SK-N-SH treated with all-trans-retinoic acid at 6 μM for 48 hours (cell line): ENCODE results near the gene CNTN4.

Experiments
- ARNTL ChIP-seq: fragments of 450-650 bp; formaldehyde crosslinking; IDR thresholded peaks from 2 replicates; pipeline ENCODE4 v1.5.0; 2020; ENCODE audit warnings: low read depth, mild to moderate bottlenecking, moderate library complexity, borderline replicate concordance
- BACH2 ChIP-seq: fragments of 250-450 bp; sonication (Bioruptor Pico); IDR thresholded peaks from 2 replicates; pipeline ENCODE4 v1.9.0; 2021; ENCODE audit warnings: mild to moderate bottlenecking, borderline replicate concordance
- OSR1 ChIP-seq: fragments of 250-450 bp; sonication (Bioruptor Pico); IDR thresholded peaks from 2 replicates; pipeline ENCODE4 v1.8.0; 2022; ENCODE audit warnings: moderate library complexity, mild to moderate bottlenecking, inconsistent platforms
- PATZ1 ChIP-seq: fragments of 250-450 bp; sonication (Bioruptor Pico); IDR thresholded peaks from 2 replicates; pipeline ENCODE4 v1.8.0; 2020; ENCODE audit warnings: mild to moderate bottlenecking, moderate library complexity, borderline replicate concordance
- POU6F1 ChIP-seq: fragments of 250-450 bp; sonication (Bioruptor Pico); IDR thresholded peaks from 2 replicates; pipeline ENCODE4 v1.8.0; 2021; ENCODE audit warnings: low read depth, mild to moderate bottlenecking, moderate library complexity, borderline replicate concordance
- SNAI2 ChIP-seq: fragments of 250-450 bp; sonication (Bioruptor Pico); IDR thresholded peaks from 2 replicates; pipeline ENCODE4 v1.5.0; 2020; ENCODE audit warnings: mild to moderate bottlenecking, moderate library complexity
- TSHZ2 ChIP-seq: fragments of 250-450 bp; sonication (Bioruptor Pico); IDR thresholded peaks from 2 replicates; pipeline ENCODE4 v1.5.0; 2020; ENCODE audit warnings: mild to moderate bottlenecking, moderate library complexity
- ZFP3 ChIP-seq: fragments of 250-450 bp; sonication (Bioruptor Pico); IDR thresholded peaks from 2 replicates; pipeline ENCODE4 v1.5.0; 2020; ENCODE audit warnings: mild to moderate bottlenecking, moderate library complexity
- ZNF565 ChIP-seq: fragments of 450-650 bp; formaldehyde crosslinking; conservative IDR thresholded peaks from 2 replicates; pipeline ENCODE4 v1.5.0; 2020; ENCODE audit warnings: low read depth, mild to moderate bottlenecking, moderate library complexity

- no peak for TF ChIP-seq TSHZ2 (CRISPR knock-in tag)
- TF ChIP-seq SNAI2: no peak
- no peak for TF ChIP-seq ZFP3 (CRISPR knock-in tag)
- TF ChIP-seq BACH2 (CRISPR knock-in tag): no peak
- TF ChIP-seq ZNF565 (CRISPR knock-in tag): no peak
- TF ChIP-seq OSR1 (CRISPR knock-in tag): no peak
- TF ChIP-seq ARNTL (CRISPR knock-in tag): no peak
- TF ChIP-seq POU6F1 (CRISPR knock-in tag): no peak
- no peak for TF ChIP-seq PATZ1 (CRISPR knock-in tag)
These were observed 950 bp upstream of the CNTN4 start for GRCh38 chr3:2097641-2098191.
